ENCODE results near the gene KIN. TPM values are rescaled to one million over a fixed set of nuclear protein-coding genes. Genes with fewer than 3 reads are reported as not detected.

KIN gene
- 3.2 and 4.4 TPM in 2 replicates for polyA plus RNA-seq (2012; rRNA removed)
- 3.2 and 7.9 TPM in 2 replicates for polyA plus RNA-seq (2012; cell fraction: cytosol; rRNA removed)
- 4.1 and 10.3 TPM in 2 replicates for polyA plus RNA-seq (2012; cell fraction: nucleus; rRNA removed)

GRCh38 chr10:7787857-7788638 is at the start of gene KIN, which contains the start of gene ATP5F1C:
KIN (minus strand) TSS chr10:7787993; CDS start chr10:7787933, 60 bp downstream.
ATP5F1C (plus strand) TSS chr10:7788177; CDS start chr10:7788208, 31 bp downstream.
- Histone ChIP-seq H3F3A (replicated peaks; ENCODE audit: insufficient read depth) (peaks cover 6% of the 10 kb centered on the region), H3K79me2 (ENCODE audit: insufficient read depth) (peaks cover 100% of the 10 kb centered on the region), H3K9ac (peak within 1 kb of the TSS; percentile 88), H3K4me3 (ENCODE audit: low read depth in 2 of 2, low read length in 1 of 2) (peak within 1 kb of the TSS; percentile 85 to 92), H3K4me2 (peak within 1 kb of the TSS; percentile 86), H4K20me1 (ENCODE audit: insufficient read depth) (peaks cover 69% of the 10 kb centered on the region), H3K27me3 (ENCODE audit: insufficient read depth) (no peaks in the 10 kb centered on the region), H3K4me1 (ENCODE audit: control insufficient read depth in 1 of 2, insufficient read depth in 2 of 2, low read depth in 1 of 2, low read length in 1 of 2) (peaks cover 12 to 14% of the 10 kb centered on the region in 2 experiments; a peak in 3 of 4 replicates), H2AFZ (ENCODE audit: low read depth) (peak within 1 kb of the TSS; percentile 68), H3K9me2 (no peaks in the 10 kb centered on the region), H3K9me3 (no peaks in the 10 kb centered on the region), H3K36me3 (replicated peaks in 1 of 2; ENCODE audit: control insufficient read depth in 1 of 2, insufficient read depth in 2 of 2, low read length in 1 of 2) (peaks cover 4 to 17% of the 10 kb centered on the region in 2 experiments), H3K27ac (ENCODE audit: low read depth in 2 of 2, low read length in 1 of 2) (peak within 1 kb of the TSS; percentile 65 to 77)
- DNase-seq: peak; percentile 98
- CTCF ChIA-PET: interaction anchor here (0.9 to 2.2 kb wide), 3 partner anchors 9 to 263 kb away, joined by 3 to 10 read pairs (median 3); no protein-coding TSS in a partner anchor
- POLR2A ChIA-PET: interaction anchor here (1.0 to 2.1 kb wide), 3 partner anchors 11 to 30 kb away, joined by 3 to 9 read pairs (median 5); partner anchors contain the start of gene TAF3
- WGBS (ENCODE audit: low lambda C conversion rate): under 1% methylated on average over 24 of the region's 59 CpGs
- TF ChIP-seq EZH2phosphoT487 (IDR thresholded peaks at IDR 0.05; ENCODE audit: borderline replicate concordance, low read depth) (no peak), IRF3 (IDR thresholded peaks at IDR 0.05; ENCODE audit: low read depth, low read length) (no peak), ZBTB33 (IDR thresholded peaks at IDR 0.05; ENCODE audit: borderline replicate concordance, low read depth) (peak; percentile 97), ELF1 (IDR thresholded peaks at IDR 0.05) (peak; percentile 64), RFX5 (IDR thresholded peaks at IDR 0.05; ENCODE audit: low read length) (no peak), NFIC (IDR thresholded peaks at IDR 0.05; ENCODE audit: borderline replicate concordance) (no peak), SMC3 (IDR thresholded peaks at IDR 0.05; ENCODE audit: low read depth, low read length) (no peak), TAF1 (IDR thresholded peaks at IDR 0.05; ENCODE audit: borderline replicate concordance, low read depth, low read length) (peak; percentile 44; the same call in 1 of the 2 replicates), FOSL2 (IDR thresholded peaks at IDR 0.05; ENCODE audit: borderline replicate concordance, low read depth) (no peak), REST (IDR thresholded peaks at IDR 0.05; ENCODE audit: low read depth, low read length) (no peak), YY1 (IDR thresholded peaks at IDR 0.05; ENCODE audit: low read depth) (peak; percentile 77), GATA2 (CRISPR knock-in tag; IDR thresholded peaks at IDR 0.05) (no peak), EP300 (IDR thresholded peaks at IDR 0.05; ENCODE audit: borderline replicate concordance in 1 of 2, low read depth in 1 of 2, low read length in 1 of 2) (no peak), GABPA (IDR thresholded peaks at IDR 0.05; ENCODE audit: low read depth) (peak; percentile 88), MAX (IDR thresholded peaks at IDR 0.05; ENCODE audit: low read depth) (0 out of 2 replicates have a peak, but pooled peaks have one; percentile 2), CHD2 (IDR thresholded peaks at IDR 0.05; ENCODE audit: low read length, partially characterized antibody) (peak; percentile 100), USF1 (IDR thresholded peaks at IDR 0.05; ENCODE audit: borderline replicate concordance, low read depth) (no peak), TCF12 (IDR thresholded peaks at IDR 0.05) (no peak), SIN3A (IDR thresholded peaks at IDR 0.05; ENCODE audit: borderline replicate concordance, low read depth, low read length) (0 out of 2 replicates have a peak, but pooled peaks have one; percentile 46), PBX3 (IDR thresholded peaks at IDR 0.05) (no peak), USF2 (IDR thresholded peaks at IDR 0.05; ENCODE audit: borderline replicate concordance, low read depth, low read length) (no peak)

All from SK-N-SH (cell line).